ENCODE results near the gene TMEM62. TPM values are rescaled to one million over a fixed set of nuclear protein-coding genes. Genes with fewer than 3 reads are reported as not detected.

The TMEM62 gene
- total RNA-seq, 4 donors from 2014 or later = 16.6 to 32.9 (median 21.0) TPM

DNA sequence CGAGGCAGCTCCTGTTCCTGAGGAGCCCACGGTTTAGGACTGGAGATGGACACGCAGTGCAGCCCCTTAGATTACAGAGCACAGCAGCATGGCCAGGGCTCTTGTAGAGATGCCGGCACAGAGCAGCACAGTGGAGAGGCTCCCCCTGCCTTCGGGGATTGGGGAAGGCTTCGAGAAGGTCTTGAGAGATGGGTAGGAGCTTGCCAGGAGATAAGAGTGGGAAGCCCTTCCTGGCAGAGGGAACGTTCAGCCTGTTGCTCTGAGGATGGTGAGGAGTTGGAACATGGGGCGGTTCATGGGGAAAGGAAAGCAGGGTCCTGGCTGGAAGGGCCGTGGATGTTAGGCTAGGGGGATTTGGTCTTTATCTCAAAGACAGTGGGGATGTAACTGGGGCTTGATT is 77.4 kb downstream of the TMEM62 start:
- DNase-seq (ENCODE audit: low spot score) = no peak
- no peak for TF ChIP-seq CTCF (IDR thresholded peaks at IDR 0.05)
- ATAC-seq (ENCODE audit: low FRiP score) = no peak

GRCh38 chr15:43211224-43211735 is 77.9 kb downstream of the TMEM62 start:
- ATAC-seq (ENCODE audit: low FRiP score) = no peak
- DNase-seq (ENCODE audit: low spot score) = no peak
- no peak for TF ChIP-seq CTCF (IDR thresholded peaks at IDR 0.05)

DNA sequence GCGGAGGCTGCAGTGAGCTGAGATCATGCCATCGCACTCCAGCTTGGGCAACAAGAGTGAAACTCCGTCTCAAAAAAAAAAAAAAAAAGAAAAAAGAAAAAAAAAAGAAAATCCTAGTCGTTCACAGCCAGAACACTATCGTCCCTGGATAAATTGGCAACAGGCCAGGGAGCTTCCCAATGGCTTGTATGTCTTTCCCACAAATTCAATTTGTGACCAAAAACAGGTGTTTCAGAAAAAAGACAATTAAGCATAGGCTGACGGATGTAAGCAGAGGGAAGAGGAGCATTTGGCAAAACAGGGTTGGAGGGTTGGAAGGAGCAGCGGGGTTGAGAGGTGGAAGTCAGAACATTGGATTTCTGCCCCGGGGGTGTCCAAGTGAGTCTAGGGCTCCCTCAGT is 78.9 kb downstream of the TMEM62 start:
- ATAC-seq (ENCODE audit: low FRiP score) (no peak), DNase-seq (ENCODE audit: low spot score) (no peak)
- TF ChIP-seq CTCF (IDR thresholded peaks at IDR 0.05) = no peak

DNA sequence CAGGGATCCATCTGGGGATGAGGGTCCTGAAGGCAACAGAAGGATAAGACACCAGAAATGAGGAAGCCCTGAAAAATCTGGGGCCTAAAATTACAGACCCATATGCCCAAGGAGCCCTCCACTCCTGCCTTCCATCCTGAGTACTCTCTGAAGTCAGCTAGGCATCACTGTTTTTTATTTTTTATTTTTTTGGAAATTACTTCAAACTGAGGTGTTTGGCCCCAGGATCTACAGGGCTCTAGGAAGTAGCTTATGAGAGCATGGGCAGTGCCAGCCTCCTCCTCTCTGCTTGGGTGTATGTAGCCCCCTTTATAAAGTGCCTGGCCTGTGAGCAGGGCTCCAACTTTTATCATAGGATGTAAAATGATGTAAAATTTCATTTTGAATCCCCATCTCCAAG is 79.6 kb downstream of the TMEM62 start:
- no peak for TF ChIP-seq CTCF (IDR thresholded peaks at IDR 0.05)
- ATAC-seq (ENCODE audit: low FRiP score) (no peak), DNase-seq (ENCODE audit: low spot score) (no peak)

DNA sequence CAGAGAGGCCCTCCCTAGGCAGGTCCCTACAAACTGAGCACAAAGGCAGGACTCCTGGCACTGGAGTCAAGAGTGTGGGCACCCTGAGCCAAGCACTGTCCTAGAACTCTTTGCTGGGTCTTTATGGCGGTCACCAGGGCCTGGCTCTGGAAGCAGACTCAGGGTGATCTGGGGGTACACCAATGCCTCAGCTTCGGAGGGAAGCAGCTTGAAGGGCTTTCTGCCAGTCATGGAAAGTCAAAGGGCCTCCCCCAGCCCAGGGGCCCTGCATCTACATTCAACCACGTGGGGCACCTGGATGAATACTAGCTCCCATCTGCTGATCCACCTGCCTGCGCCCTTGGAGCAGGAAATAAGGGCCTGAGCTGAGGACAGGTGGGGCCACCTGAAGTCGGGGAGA is 80.1 kb downstream of the TMEM62 start:
- ATAC-seq (ENCODE audit: low FRiP score) = no peak
- no peak for DNase-seq (ENCODE audit: low spot score)
- TF ChIP-seq CTCF (IDR thresholded peaks at IDR 0.05) = no peak

GRCh38 chr15:43214169-43214568 is 80.8 kb downstream of the TMEM62 start:
- no peak for DNase-seq (ENCODE audit: low spot score)
- ATAC-seq (ENCODE audit: low FRiP score) = no peak
- no peak for TF ChIP-seq CTCF (IDR thresholded peaks at IDR 0.05)

DNA sequence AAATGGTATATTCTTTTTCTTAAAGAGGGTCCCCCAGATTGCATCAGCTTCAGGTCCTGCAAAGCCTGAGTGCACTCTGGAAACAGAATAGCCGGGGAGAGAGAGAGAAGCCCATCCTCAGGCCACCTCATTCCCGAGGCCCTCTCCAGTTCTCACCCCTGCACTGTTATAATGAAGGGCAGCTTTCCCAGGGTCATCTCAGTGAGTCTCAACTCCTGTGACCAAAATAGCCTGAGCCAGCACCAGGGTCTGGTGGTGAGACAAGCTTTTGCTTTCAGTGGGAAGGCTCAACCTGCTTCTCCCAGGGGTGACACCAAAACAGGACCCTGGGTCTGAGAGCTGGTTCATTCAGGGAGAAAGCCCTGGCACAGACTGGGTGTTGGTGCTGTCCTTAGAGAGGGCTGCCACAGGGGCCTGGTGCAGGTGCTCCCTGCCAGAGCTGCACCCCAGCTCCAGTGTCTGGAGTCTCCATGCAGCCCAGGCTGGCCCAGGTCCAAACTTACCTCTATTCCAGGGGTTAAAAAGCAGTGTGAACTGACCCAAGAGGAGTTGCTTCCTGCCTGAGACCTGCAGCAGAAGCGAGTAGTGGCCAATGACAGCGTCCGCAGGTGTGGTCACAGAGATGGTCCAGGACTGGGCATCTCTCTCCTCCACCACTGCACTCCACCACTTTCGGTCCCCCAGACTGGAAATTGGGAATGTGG is 81.4 kb downstream of the TMEM62 start:
- DNase-seq (ENCODE audit: low spot score) (no peak), ATAC-seq (ENCODE audit: low FRiP score) (no peak)
- no peak for TF ChIP-seq CTCF (IDR thresholded peaks at IDR 0.05)

All from omental fat pad (tissue), 4 donors.